Activated CD4-positive, alpha-beta T cell treated with anti-CD3 and anti-CD28 coated beads, Interleukin-2, amount 50 U/mL, for 24 hours (primary cell): Measurements from ENCODE around the gene RNGTT.
"Not testable (repeated sequence)": the region's sequence is repeated elsewhere in the genome, so short reads cannot be mapped to it uniquely, and the experiment has no call there.

Experiments
- DNase-seq, 2 donors: peaks; one replicate each; pipeline ENCODE4 v3.0.0-alpha.2; 2020; ENCODE audit warnings: low read depth in 1 of 2, low spot score in 1 of 2

The RNGTT gene

GRCh38 chr6:88963139-88964090 is at the start of gene RNGTT:
RNGTT (minus strand) TSS chr6:88963618; CDS start chr6:88963409, 209 bp downstream.
- peak; percentile 97 to 98 for DNase-seq

- no peak for DNase-seq
Observed at GRCh38 chr6:89011436-89011835, 48.0 kb upstream of the RNGTT start.

DNA sequence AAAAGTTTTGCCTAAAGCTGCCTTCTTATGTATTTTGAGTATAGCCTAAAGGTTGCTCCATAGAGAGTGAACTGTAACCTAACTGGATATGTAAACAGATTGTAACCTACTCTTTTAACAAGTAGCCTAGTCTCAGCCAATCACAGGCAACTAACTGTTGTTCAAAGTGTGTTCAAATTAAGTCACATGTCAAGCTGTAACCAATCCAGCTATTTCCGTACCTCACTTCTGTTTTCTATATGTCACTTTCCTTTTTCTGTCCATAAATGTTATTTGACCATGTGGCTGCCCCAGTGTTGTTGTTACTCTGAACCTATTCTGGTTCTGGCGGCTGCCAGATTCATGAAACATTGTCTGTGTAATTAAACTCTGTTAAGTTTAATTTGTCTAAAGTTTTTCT is 47.4 kb upstream of the RNGTT start:
- DNase-seq: no peak

DNA sequence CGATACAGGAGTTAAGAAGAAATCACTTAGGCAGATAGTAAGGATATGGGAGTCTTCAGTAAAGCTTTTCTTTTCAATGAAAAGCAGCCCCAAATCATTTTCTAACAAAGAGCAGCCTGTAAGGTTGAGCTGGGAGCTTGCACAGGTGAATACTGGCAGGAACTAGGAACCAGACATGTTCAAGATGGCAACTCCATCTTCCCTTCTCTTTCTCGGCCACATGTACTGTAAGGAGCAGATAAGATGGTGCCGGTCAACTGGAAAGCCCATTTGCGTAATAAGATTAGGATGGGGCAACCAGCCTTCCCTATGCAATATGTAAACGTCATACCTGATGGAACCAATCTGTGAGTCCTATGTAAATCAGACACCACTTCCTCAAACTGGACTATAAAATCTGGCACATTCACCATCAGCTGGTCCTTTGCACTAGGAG is 46.2 kb upstream of the RNGTT start:
- no peak for DNase-seq

- no peak for DNase-seq
Observed at GRCh38 chr6:89008815-89009374, 45.5 kb upstream of the RNGTT start.

DNA sequence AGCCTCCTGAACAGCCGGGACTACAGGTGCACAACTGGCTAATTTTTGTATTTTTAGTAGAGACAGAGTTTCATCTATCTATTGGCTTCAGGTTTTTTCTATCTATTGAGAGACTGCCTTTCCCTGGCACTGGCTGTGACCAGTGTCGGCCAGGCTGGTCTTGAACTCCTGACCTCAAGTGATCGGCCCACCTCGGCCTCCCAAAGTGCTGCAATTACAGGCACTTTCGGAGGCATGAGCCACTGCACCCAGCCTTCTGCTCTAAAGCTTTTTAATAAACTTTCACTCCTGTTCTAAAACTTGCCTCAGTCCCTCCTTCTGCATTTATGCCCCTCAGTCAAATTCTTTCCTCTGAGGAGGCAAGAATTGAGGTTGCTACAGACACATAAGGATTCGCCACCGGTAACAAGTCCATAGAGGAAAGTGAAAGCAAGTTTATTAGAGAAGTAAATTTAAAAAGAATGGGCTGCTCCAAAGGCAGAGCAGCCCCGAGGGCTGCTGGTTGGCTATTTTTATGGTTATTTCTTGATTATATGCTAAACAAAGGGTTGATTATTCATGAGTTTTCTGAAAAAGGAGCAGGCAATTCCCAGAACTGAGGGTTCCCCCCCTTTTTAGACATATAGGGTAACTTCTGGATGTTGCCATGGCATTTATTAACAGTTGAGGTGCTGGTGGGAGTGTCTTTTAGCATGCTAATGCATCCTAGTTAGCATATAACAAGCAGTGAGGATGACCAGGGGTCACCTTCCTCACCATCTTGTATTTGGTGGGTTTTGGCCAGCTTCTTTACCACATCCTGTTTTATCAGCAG is 44.8 kb upstream of the RNGTT start:
- DNase-seq: no peak

DNA sequence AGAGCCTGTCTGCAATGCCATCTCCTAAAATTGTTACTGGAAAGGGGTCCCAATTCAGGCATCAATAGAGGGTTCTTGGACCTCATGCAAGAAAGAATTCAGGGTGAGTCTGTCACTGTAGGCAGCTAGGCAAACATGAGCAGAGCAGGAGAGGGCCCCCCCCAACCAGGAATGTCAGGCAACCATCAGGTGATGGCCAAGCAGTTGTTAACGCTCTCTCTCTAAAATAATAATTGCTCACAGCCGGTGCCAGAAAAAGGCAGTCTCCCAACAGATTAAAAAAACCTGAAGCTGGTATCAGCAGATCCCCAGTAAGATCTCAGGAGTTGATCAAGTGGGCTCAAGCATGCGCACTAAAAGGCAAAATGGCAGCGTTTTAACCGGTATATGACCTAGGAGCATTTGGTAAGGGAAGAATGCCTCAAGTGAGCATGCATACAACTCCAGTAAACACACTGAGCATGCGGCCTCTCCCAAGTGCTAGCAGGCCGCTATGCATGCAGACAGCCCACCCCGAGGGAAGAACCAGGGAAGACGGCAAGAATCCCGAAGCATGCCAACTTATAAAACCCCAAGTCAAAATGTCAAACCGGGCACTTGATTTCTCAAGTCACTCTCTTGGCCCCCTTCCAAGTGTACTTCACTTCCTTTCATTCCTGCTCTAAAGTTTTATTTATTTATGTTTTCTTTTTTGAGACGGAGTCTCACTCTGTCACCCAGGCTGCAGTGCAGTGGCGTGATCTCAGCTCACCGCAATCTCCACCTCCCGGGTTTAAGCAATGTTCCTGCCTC is 44.0 kb upstream of the RNGTT start:
- DNase-seq: no peak

DNA sequence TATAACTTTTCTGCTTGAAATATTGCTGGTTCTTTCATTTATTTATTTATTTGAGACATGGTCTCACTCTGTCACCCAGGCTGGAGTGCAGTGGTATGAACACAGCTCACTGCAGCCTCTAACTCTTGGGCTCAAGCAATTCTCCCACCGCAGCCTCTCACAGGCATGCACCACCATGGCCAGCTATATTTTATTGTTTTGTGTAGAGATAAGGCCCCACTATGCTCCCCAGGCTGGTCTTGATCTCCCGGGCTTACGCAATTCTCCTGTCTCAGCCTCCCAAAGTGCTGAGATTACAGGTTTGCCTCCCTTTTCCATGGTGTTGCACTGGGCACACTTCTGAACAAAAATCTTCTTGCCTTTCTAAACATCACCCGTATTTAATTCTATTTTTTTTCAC is 39.1 kb upstream of the RNGTT start:
- DNase-seq: no peak

GRCh38 chr6:88997327-88997726 is 33.9 kb upstream of the RNGTT start:
- DNase-seq: no peak

DNA sequence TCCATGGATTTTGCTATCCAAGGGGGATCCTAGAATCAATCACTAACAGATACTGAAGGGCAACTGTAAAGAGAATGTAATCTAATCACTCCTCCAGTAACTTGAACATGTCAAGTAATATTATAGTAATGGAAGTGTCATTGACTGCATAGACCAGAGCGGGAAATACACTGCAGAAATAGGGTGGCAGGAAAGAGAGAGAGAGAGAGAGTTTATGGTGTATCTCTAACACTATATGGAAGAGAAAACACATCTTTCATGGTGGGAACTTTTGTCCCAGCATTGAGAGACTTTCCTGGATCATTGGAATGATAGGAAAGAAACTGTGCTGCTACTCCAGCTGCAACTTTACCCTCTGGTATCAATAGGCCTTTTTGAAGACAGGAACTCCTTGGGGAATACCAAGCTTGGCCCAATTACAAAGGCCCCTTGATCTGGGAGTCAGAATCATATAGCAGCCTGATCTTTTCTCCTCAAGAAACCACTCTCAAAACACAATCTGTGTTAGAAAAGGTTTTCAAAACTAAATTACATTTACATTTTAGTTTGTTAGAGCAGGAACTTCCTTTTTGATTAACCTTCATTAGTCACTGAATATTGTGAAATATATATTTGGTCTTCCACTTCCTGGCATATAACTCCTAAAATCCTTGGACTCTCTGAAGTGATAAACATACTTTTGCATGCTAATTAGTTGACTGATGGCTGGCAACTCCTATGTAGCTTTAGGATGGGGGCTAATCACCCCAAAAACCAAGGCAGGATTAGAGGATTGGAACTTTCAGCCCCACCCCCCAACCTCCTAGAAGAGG is 29.5 kb upstream of the RNGTT start:
- DNase-seq: no peak

DNA sequence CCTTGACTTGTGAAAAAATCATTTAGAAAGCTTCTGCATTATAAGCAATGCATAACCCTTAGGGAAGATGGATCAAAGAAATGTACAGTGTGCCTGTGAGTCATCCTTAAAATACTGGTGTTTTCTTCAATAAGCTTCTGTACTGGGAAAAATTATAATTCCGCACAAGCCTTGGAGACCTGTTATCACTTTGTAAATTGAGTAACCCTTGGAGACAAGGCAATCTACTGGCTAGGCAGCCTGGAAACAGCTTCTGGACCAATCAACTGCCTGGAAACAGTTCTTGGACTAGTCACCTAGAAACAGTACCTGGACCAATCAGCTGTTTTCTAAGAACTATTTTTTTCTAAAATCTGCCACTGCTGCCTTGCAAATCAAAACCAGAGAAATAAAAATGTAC is 25.8 kb upstream of the RNGTT start:
- no peak for DNase-seq

GRCh38 chr6:88987922-88988321 is 24.5 kb upstream of the RNGTT start:
- DNase-seq: no peak

GRCh38 chr6:88985901-88986300 is 22.5 kb upstream of the RNGTT start:
- no peak for DNase-seq

DNA sequence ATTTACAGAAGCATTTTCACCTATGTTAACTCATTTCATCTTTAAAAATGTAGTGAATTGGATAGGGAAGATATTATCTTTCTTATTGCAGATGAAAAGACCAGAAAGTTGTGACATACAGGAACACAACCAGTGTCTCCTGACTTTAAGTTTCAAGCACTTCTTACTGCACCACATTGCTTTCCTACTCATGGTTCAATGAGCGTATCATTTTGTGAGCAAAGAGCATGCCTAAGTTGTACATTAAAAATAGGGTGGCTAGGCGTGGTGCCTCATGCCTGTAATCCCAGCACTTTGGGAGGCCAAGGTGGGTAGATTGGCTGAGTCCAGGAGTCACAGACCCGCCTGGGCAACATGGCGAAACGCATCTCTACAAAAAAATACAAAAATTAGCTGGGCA is 21.2 kb upstream of the RNGTT start:
- DNase-seq: no peak

- no peak for DNase-seq
Observed at GRCh38 chr6:88984152-88984551, 20.7 kb upstream of the RNGTT start.

DNA sequence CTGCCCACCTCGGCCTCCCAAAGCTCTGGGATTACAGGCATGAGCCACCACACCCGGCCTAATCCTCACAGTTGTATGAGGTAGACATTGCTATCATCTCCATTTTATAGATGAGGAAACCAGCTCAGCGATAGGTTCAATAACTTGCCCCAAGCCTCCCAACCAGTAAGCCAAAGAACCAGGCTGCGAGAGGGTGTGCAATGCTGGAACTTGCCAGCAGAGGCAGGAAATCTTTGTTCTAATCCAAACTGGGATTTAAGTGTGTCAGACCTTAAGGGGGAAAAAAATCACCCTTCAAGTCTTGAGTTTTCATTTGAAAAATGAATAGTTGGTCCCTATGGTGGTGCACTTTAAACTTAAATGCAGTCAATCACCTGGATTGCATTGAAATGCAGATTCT is 20.1 kb upstream of the RNGTT start:
- DNase-seq: no peak

- not testable (repeated sequence) for DNase-seq
Observed at GRCh38 chr6:88983129-88983528, 19.7 kb upstream of the RNGTT start.

- DNase-seq: peak in 1 of 2 donors; percentile 13
Observed at GRCh38 chr6:88982720-88983119, 19.3 kb upstream of the RNGTT start.

GRCh38 chr6:88975369-88975768 is 12.0 kb upstream of the RNGTT start:
- no peak for DNase-seq
